DOHH2 (cell line): ENCODE measurements around the gene NPIPB6.

ENCODE experiments used
- CTCF ChIP-seq: fragments of 200-600 bp; sonication (generic); IDR thresholded peaks from one replicate; pipeline ENCODE4 v1.5.1; 2014; ENCODE audit warnings: antibody characterized with exemption, mild to moderate bottlenecking, low read depth, low read length; ENCODE audit not compliant: poor library complexity, severe bottlenecking
- EZH2phosphoT487 ChIP-seq: fragments of 200-600 bp; sonication (generic); IDR thresholded peaks from 2 replicates; pipeline ENCODE4 v1.6.1; 2017; ENCODE audit warnings: borderline replicate concordance, mild to moderate bottlenecking, antibody characterized with exemption, low read length, moderate library complexity, mixed read lengths

- TF ChIP-seq CTCF (no peak), EZH2phosphoT487 (no peak)
These were observed 70.3 kb downstream of the NPIPB6 start for GRCh38 chr16:28292731-28293600.
